Germinal center (tissue), 1 donor: Measurements from ENCODE around the gene PGGHG.
"Not testable (repeated sequence)": the region's sequence is repeated elsewhere in the genome, so short reads cannot be mapped to it uniquely, and the experiment has no call there.

Experiments used
- DNase-seq: peaks from one replicate; pipeline ENCODE4 v3.0.0; 2012; ENCODE audit warnings: mixed read lengths, low spot score

PGGHG gene

DNA sequence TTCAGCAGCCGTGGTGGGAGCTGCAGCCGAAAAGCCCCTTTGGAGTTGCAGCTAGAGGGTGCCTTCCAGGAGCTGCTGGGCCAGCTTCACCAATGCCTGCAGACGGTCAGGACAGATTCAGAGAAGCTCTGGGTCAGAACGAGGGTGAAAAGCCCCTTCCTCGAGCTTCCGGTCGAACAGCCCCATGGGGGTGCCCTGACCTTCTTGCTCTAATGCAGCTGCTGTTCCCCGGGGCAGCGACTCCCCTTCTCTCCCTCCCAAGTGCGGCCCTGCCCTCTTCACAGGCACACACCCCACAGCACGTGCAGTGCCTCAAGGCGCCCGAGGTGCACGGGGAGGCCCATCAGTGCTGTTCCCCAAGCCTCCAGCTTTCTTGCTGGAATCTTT, 41.4 kb downstream of the PGGHG start:
- no peak for DNase-seq

DNA sequence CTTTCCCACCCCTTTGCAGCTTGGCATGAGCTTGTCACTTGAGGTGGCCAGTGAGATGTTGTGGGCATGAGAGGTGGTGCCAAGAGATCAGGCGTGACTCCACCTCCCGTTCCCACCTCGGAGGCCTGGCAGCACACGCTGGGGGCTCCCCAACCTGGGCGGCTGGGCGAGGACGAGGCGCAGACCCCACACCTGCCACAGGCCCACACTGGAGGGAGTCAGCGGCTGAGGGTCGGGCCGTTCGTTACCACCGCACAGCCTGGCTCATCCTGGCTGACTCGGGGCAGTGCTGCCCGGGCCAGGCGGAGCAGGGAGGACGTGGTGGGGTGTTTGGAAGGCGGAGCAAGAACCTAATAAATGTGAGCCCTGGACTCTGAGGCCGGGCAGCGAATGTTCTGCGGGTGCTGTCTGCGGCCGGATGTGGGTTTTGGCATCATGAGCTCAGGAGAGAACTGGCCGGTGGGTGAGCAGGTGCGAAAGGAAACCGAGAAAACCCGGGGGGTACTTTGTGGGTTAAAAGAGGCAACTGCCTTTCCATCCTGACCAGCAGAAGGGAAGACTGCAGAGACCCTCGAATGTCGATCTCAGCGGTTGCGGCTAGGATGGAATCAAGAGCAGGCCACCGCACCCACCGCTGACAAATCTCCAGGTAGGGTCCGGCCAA, 41.9 kb downstream of the PGGHG start:
- DNase-seq, result no peak

DNA sequence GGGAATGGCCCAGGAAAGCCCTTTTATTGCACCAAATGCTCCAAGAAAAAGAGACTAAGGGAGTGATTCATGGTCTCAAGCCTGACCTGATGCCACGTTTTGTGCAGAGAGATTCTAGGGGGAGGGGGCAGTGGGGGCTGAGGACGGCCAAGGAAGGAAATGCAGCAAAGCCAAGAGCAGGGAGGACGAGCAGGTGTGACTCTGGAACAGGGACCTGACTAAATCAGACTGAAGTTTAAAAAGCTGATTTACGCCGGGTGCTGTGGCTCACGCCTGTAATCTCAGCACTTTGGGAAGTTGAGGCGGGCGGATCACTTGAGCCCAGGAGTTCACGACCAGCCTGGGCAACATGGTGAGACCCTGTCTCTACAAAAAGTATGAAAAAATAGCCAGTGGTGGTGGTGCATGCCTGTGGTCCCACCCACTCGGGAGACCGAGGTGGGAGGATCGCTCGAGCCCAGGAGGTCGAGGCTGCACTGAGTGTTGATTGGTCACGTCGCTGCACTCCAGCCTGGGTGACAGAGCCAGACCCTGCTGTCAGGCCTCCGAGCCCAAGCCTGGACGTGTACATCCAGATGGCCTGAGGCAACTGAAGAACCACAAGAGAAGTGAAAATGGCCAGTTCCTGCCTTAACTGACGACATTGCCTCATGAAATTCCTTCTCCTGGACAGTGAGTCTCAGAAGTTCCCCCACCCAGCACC, 42.6 kb downstream of the PGGHG start:
- no peak for DNase-seq

DNA sequence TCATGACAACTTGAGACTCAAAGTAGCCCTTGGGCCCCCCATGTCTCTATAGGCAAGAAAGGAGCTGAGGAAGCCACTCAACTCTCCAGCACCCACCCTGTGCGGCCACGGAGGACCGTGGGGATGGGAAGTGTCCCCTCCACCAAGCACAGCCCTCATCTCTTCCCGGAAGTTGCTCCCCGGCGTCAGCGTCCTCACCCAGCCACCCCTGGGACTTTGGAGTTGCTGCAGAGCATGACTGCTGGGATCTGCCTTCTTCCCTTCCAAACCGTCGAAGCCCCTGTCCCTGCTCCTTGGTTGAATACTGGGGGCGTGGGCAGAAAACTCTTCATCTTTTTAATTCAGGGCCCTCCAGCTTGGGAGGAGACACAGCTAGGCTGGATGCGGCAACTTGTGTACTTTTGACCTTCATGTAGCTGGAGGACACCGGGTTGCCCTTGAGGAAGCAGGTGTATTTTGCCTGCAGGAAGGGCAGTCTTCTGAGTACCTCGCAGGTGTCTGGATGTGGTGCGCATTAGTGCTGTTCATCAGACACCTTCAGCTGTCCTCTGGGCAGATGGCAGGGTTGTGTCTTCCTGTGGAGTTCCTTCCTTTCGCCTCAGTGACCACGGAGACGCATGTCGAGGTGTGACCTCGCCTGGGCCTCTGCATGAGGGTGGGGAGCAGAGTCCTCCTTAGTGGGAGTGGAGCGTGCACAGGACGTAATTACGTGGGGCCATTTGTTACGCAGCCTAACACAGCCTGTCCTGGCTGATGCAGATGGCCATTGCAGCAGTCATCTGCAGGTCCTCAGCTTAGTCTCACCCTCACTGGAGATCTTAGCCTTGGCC, 43.9 kb downstream of the PGGHG start:
- no peak for DNase-seq

DNA sequence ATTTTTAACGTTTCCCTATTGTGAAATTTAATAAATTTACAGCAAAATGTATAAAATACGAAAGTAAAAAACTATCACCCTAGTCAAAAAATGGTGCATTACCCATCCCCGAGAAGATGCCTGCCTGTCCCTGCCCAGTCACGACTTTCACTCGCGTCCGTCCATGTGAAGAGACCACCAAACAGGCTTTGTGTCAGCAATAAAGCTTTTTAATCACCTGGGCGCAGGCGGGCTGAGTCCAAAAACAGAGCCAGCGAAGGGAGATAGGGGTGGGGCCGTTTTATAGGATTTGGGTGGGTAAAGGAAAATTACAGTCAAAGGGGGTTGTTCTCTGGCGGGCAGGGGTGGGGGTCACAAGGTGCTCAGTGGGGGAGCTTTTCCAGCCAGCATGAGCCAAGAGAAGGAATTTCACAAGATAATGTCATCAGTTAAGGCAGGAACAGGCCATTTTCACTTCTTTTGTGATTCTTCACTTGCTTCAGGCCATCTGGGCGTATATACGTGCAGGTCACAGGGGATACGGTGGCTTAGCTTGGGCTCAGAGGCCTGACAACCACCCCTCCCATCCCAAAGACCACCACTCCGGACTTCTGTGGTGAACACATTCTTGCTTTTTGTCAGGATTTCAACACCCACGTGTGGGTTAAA, 44.8 kb downstream of the PGGHG start:
- DNase-seq, result not testable (repeated sequence)

DNA sequence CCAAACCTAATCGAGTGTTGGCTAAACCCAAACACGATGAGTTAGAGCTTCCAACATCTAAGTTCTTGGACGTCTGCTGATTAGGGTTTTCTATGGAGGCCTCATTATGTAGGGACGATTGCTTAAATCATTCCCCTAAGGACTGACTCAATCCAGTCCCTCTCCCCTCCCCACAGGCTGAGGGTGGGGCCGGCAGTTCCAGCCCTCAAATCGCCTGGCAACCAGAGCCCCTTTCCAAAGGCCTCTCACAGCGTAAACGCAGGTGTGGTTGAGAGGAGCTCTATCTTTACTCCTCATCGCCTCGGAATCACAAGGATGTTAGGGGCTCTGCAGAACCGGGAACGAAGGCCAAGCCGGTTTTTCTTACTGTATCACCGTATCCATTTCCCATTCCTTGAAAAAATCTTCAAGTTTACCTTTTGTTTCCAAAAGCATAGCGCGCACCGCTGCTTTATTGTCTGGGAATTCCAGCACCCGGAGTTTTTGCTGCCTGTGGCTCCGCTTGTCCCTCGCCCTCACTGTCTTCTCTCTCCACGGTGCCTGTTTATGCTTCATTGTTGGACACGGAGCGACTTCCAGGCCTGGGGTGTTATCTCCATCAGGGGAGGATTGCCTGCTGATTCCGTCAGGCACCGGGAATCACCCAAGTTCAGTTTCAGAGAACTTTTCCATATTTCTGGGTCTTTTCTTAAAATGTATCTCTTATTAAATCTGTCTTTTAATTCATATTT, 45.5 kb downstream of the PGGHG start:
- no peak for DNase-seq

DNA sequence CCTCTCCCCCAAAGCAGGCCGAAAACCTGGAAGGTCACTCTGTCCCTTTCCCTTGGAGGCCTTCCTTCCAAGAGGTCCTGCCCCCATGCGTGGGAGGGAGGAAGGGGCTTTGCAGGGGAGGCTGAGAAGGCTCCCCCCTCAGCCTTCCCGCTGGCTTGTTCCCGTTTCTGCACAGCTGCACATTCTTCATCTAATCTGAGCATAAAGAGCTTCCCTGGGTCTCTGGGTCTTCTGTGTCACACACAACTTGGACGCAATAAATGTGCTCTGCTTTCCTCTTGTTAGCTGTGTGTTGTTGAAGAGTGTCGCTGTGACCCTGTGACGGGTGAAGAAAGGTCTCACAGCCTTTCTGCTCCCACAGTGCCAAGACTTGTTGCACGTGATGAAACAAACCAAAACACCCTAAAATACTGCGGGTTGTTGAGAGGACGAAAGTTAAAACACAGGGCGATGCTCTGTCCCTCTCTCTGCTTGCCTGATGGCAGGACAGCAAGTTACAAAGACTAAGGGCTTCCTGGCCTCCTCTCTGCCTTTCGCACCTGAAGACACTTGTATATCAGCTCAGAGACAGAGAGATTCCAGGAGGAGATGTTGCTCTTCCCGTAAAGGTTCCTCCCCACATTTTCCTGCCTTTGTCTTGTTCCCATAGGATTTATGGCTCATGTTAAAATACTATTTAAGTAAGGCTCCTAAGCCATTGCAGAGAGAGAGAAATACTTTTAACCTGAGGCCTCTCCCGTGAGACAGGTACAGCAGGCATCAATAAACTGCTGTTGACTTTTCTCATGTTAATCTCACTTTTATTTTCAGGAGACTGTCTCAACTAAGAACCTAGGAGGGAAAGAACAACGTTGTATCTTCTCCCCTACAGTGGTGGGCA, 47.1 kb downstream of the PGGHG start:
- no peak for DNase-seq

DNA sequence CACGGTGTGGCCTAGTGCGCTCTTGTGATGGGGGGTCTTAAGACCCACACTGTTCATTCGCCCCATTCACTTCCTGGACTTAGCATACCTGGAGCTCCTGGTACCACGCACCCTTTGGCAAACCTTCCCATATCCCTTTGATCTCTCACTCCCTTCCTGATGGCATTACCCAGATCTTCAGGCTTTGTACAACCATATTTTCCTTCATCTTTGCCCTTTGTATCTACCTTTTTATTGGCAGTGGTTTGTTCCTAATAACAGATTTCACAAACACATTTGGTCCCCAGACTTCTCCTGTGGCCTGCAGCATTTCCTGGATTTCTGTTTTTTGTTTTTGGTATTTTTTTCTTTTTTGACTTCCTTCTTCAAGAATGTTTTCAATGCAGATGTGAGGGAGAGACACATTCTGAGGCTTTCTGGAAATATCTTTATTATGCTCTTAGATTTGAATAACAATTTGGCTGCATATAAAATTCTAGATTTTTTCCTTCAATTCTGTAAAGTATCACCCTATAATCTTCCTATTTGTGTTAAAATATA, 47.8 kb downstream of the PGGHG start:
- no peak for DNase-seq

DNA sequence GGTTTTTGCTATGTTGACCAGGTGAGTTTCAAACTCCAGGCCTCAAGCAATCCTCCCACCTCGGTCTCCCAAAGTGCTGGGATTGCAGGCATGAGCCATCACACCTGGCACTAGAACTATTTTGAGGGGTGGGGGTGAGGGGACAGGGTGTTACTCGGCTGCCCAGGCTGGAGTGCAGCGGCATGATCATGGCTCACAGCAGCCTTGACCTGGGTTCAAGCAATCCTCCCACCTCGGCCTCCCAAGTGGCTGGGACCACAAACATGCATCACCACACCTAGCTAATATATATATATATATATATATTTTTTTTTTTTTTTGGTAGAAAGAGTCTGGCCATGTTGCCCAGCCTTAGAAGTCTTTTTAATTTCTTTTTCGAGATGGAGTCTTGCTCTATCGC, 48.8 kb downstream of the PGGHG start:
- DNase-seq, result no peak

DNA sequence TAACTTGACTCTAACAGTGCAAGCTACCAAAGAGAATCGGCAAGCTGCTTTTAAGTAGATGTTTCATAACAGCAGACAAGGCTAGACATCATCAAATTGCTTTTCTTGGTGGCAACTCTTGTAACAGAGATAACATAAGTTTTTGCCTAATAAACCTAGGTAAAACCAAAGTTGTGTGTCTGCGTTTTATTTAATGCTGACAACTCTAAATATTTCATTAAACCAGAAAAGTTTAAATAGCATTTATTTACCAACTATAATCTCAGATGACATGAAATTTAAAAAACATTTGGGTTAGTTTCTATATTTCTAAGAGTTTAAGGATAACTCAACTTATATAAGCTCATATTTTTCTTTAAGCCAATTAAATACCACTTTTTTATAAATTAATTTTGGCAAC, 51.0 kb downstream of the PGGHG start:
- no peak for DNase-seq

DNA sequence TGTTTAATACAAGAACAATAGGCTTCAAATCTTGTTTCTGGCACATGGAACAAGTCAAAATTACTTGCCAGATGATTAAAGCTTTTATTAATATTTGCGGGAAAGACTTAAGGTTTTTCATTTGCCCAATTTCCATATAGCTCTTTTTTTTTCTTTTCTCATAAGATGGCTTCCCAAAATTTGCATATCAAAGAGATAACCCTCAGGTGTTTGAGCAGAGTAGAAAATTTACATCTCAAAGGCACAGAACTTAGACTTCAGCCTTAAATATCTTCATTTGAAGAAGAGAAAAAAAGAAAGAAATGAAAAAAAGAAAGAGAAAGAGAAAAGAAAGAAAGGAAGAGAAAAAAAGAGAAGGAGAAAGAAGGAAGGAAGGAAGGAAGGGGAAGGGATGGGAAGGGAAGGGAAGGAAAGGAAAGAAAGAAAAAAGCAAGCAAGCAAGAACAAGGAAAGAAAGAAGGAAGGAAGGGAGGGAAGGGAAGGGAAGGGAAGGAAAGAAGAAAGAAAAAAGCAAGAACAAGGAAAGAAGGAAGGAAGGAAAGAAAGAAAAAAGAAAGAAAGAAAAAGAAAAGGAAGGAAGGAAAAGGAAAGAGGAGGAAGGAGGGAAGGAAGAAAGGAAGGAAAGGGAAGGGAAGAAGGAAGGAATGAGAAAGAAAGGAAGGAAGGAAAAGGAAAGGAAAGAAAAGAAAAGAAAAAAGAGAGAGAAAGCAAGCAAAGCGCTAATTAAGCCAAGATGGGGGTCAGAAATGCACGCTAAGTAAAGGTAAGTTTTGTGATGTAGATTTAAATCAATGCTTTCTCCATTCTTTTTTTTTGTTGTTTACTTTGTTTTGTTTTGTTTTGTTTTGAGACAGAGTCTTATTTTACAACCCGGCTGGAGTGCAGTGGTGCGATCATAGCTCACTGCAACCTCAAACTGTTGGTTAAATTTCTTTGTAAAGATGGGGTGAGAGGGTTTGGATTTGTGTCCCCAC, 51.9 kb downstream of the PGGHG start:
- no peak for DNase-seq

DNA sequence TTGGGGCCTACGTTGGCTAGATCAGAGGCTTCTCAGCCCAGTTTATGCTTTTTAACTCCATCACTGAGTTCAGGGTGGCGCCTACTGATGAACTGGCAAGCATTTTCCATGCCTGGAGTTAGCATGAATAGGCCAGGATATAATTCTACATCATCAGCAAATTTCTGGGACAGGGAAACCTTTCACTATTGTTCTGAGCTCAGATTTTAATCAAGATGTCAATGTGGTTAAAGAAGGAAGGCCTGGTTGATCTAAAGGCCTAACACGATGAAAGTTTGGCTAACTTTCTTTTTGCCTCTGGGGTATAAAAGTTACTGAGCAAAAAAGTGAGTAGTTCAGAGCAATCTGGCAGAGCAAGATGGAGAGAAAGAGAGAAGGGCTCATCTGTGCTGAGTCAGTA, 53.4 kb downstream of the PGGHG start:
- no peak for DNase-seq

DNA sequence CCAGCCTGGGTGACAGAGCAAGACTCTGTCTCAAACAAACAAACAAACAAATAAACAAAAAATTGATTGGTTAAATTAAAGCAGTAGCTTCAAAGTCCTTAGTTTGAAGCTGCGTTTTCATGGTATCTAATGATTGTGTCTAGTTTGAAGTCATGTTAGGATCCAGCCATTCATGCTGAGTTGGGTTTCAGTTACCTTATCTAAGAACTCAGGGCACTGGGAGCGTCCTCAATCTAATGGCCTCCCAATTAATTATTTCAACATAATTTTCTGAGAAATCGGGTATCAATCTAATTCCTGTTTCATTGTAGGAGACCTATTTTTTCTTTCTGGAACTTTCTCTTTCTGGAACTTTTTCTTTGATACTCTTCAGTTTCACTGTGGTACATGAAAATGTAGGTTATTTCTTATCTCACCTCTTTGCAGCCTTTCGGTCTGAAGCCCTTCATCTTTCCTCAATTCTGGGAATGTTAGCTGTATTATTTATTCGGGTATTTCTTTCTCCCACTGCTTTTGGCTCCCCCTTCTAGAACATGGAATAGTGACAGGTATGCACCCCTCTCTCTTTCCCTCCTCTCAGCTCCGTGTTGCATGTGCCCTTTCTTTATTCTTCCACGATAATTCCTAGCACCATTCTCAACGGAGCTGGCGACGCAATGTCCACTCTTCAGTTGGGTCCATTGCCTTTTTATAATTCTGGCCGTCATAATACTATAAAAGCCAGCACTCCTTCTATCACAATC, 56.1 kb downstream of the PGGHG start:
- no peak for DNase-seq
